K562 (cell line): ENCODE measurements around the gene SYN1. TPM values are rescaled to one million over a fixed set of nuclear protein-coding genes. Genes with fewer than 3 reads are reported as not detected.

Experiments used
- ARNT ChIP-seq, 2 experiments: fragments of 450-650 bp; IDR thresholded peaks; 2 replicates each; pipeline ENCODE4 v1.6.1; 2016; ENCODE audit warnings: mild to moderate bottlenecking in 1 of 2
- CBX8 ChIP-seq: fragments of 200-600 bp; sonication (generic); IDR thresholded peaks from 2 replicates; pipeline ENCODE4 v1.6.1; 2012; ENCODE audit warnings: borderline replicate concordance, mixed run types, low read depth, mild to moderate bottlenecking, moderate library complexity, mixed read lengths, low read length, control low read depth, inconsistent platforms; ENCODE audit not compliant: poor library complexity, severe bottlenecking; ENCODE audit errors: extremely low read depth
- DMBX1 ChIP-seq: fragments of 250-450 bp; sonication (Bioruptor Pico); IDR thresholded peaks from 2 replicates; pipeline ENCODE4 v1.8.0; 2022; ENCODE audit warnings: inconsistent platforms, mild to moderate bottlenecking, moderate library complexity, borderline replicate concordance
- EHMT2 ChIP-seq: fragments of 450-650 bp; IDR thresholded peaks from 2 replicates; pipeline ENCODE4 v1.6.1; 2018; ENCODE audit warnings: antibody characterized with exemption
- JUN ChIP-seq, 2 experiments: sonication (generic) in 1 of 2; formaldehyde crosslinking in 1 of 2; IDR thresholded peaks; 2 replicates each; pipeline versions ENCODE4 v1.6.1 to v1.8.0; 2012 to 2022; ENCODE audit warnings: borderline replicate concordance in 2 of 2, mild to moderate bottlenecking in 2 of 2, improper control_type of control experiment in 1 of 2, low read depth in 1 of 2, low read length in 1 of 2, missing genetic modification reagents in 1 of 2
- JUNB ChIP-seq: fragments of 450-650 bp; formaldehyde crosslinking; conservative IDR thresholded peaks from 2 replicates; pipeline ENCODE4 v1.4.0; 2020; ENCODE audit warnings: mild to moderate bottlenecking
- SOX6 ChIP-seq: fragments of 450-650 bp; IDR thresholded peaks from 2 replicates; pipeline ENCODE4 v1.6.1; 2014; ENCODE audit warnings: mild to moderate bottlenecking
- STAG1 ChIP-seq: sonication (generic); formaldehyde crosslinking; IDR thresholded peaks from 2 replicates; pipeline ENCODE4 v1.5.0; 2020; ENCODE audit warnings: missing genetic modification reagents, borderline replicate concordance
- TCF3 ChIP-seq: sonication (generic); formaldehyde crosslinking; IDR thresholded peaks from 2 replicates; pipeline ENCODE4 v1.4.0; 2020; ENCODE audit warnings: mild to moderate bottlenecking, missing genetic modification reagents
- ZBTB1 ChIP-seq: sonication (generic); formaldehyde crosslinking; IDR thresholded peaks from 2 replicates; pipeline ENCODE4 v1.8.1; 2023; ENCODE audit warnings: missing genetic modification reagents, low read depth, mild to moderate bottlenecking, borderline replicate concordance
- ZNF143 ChIP-seq: sonication (generic); formaldehyde crosslinking; IDR thresholded peaks from 2 replicates; pipeline ENCODE4 v1.9.0; 2022; ENCODE audit warnings: mild to moderate bottlenecking, missing genetic modification reagents
- ZNF197 ChIP-seq: fragments of 200-800 bp; sonication (Bioruptor generic); IDR thresholded peaks from 2 replicates; pipeline ENCODE4 v1.6.1; 2016; ENCODE audit warnings: low read depth, missing genetic modification characterization, missing compliant biosample characterization
- polyA plus RNA-seq, 8 experiments: library from polyadenylated mRNA; depleted of rRNA in 4 of 8; stranded (reverse) in 5 of 8; unstranded in 3 of 8; fragments of >200 nt; fragmentation: Nextera tagmentation in 2 of 8; fragmentation: Illumina TruSeq in 1 of 8; extraction: Ambion mirVana in 2 of 8; extraction: Trizol in 1 of 8; gene quantifications; 2 replicates each; pipeline versions ENCODE4 v1.2.1 to v1.2.3, GENCODE V29; 2011 to 2014; ENCODE audit warnings: inconsistent platforms in 1 of 8, missing spikeins in 1 of 8
- total RNA-seq, 7 experiments: library from RNA; depleted of rRNA in 6 of 7; stranded (reverse); fragments of >200 nt in 6 of 7; fragmentation: Illumina TruSeq in 2 of 7; extraction: Trizol in 2 of 7; gene quantifications; 2 replicates each; pipeline versions ENCODE4 v1.2.1 to v1.2.3, GENCODE V29; 2011 to 2021; ENCODE audit warnings: low replicate concordance in 1 of 7
- TF ChIP-seq, protein P1 (sequence below): fragments of 450-650 bp; IDR thresholded peaks from 2 replicates; pipeline ENCODE4 v1.6.1; 2016; ENCODE audit warnings: mild to moderate bottlenecking, moderate library complexity
- TF ChIP-seq, protein P2 (sequence below): sonication (generic); formaldehyde crosslinking; IDR thresholded peaks from 2 replicates; pipeline ENCODE4 v1.8.0; 2022; ENCODE audit warnings: missing genetic modification reagents, mild to moderate bottlenecking, moderate library complexity, borderline replicate concordance

SYN1 gene
- total and polyA plus RNA-seq, 9 of the 15 experiments (the other 6 are each of a cell fraction or from before 2014, with no cell fraction given) = 0.01 to 0.28 (median 0.18) TPM; not detected in 2

DNA sequence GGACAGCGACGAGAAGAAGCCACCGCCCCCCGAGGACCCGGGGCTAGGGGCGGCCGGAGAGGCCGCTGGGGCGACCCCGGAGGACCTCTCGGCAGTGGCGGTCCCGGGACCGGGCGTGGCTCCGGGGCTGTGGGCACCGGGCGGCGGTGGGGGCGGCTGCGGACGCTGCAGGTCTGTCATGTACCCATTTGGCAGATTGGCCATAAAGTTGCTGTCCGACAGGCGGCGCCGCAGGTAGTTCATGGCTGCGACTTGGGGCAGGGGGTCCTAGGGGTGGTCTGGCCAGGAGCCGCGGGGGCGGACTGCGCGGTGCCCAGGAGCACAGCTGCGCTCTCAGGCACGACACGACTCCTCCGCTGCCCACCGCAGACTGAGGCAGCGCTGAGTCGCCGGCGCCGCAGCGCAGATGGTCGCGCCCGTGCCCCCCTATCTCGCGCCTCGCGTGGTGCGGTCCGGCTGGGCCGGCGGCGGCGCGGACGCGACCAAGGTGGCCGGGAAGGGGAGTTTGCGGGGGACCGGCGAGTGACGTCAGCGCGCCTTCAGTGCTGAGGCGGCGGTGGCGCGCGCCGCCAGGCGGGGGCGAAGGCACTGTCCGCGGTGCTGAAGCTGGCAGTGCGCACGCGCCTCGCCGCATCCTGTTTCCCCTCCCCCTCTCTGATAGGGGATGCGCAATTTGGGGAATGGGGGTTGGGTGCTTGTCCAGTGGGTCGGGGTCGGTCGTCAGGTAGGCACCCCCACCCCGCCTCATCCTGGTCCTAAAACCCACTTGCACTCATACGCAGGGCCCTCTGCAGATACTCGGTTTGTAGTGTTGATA lies at the start of gene SYN1 (continued):
- TF ChIP-seq EHMT2 = peak; percentile 96
- no peak for TF ChIP-seq CBX8
- TF ChIP-seq TCF3 = peak; percentile 14; the same call in 1 of the 2 replicates
- 0 out of 2 replicates have a peak, but pooled peaks have one; percentile 15 for TF ChIP-seq SOX6
- peak; percentile 68; the same call in 1 of the 2 replicates for TF ChIP-seq ZNF197 (CRISPR knock-in tag)
- 0 out of 2 replicates have a peak, but pooled peaks have one; percentile 10 for TF ChIP-seq ZNF143
- no peak for TF ChIP-seq JUNB
- TF ChIP-seq ARNT (IDR thresholded peaks at IDR 0.05) = no peak
- TF ChIP-seq, protein P1, sequence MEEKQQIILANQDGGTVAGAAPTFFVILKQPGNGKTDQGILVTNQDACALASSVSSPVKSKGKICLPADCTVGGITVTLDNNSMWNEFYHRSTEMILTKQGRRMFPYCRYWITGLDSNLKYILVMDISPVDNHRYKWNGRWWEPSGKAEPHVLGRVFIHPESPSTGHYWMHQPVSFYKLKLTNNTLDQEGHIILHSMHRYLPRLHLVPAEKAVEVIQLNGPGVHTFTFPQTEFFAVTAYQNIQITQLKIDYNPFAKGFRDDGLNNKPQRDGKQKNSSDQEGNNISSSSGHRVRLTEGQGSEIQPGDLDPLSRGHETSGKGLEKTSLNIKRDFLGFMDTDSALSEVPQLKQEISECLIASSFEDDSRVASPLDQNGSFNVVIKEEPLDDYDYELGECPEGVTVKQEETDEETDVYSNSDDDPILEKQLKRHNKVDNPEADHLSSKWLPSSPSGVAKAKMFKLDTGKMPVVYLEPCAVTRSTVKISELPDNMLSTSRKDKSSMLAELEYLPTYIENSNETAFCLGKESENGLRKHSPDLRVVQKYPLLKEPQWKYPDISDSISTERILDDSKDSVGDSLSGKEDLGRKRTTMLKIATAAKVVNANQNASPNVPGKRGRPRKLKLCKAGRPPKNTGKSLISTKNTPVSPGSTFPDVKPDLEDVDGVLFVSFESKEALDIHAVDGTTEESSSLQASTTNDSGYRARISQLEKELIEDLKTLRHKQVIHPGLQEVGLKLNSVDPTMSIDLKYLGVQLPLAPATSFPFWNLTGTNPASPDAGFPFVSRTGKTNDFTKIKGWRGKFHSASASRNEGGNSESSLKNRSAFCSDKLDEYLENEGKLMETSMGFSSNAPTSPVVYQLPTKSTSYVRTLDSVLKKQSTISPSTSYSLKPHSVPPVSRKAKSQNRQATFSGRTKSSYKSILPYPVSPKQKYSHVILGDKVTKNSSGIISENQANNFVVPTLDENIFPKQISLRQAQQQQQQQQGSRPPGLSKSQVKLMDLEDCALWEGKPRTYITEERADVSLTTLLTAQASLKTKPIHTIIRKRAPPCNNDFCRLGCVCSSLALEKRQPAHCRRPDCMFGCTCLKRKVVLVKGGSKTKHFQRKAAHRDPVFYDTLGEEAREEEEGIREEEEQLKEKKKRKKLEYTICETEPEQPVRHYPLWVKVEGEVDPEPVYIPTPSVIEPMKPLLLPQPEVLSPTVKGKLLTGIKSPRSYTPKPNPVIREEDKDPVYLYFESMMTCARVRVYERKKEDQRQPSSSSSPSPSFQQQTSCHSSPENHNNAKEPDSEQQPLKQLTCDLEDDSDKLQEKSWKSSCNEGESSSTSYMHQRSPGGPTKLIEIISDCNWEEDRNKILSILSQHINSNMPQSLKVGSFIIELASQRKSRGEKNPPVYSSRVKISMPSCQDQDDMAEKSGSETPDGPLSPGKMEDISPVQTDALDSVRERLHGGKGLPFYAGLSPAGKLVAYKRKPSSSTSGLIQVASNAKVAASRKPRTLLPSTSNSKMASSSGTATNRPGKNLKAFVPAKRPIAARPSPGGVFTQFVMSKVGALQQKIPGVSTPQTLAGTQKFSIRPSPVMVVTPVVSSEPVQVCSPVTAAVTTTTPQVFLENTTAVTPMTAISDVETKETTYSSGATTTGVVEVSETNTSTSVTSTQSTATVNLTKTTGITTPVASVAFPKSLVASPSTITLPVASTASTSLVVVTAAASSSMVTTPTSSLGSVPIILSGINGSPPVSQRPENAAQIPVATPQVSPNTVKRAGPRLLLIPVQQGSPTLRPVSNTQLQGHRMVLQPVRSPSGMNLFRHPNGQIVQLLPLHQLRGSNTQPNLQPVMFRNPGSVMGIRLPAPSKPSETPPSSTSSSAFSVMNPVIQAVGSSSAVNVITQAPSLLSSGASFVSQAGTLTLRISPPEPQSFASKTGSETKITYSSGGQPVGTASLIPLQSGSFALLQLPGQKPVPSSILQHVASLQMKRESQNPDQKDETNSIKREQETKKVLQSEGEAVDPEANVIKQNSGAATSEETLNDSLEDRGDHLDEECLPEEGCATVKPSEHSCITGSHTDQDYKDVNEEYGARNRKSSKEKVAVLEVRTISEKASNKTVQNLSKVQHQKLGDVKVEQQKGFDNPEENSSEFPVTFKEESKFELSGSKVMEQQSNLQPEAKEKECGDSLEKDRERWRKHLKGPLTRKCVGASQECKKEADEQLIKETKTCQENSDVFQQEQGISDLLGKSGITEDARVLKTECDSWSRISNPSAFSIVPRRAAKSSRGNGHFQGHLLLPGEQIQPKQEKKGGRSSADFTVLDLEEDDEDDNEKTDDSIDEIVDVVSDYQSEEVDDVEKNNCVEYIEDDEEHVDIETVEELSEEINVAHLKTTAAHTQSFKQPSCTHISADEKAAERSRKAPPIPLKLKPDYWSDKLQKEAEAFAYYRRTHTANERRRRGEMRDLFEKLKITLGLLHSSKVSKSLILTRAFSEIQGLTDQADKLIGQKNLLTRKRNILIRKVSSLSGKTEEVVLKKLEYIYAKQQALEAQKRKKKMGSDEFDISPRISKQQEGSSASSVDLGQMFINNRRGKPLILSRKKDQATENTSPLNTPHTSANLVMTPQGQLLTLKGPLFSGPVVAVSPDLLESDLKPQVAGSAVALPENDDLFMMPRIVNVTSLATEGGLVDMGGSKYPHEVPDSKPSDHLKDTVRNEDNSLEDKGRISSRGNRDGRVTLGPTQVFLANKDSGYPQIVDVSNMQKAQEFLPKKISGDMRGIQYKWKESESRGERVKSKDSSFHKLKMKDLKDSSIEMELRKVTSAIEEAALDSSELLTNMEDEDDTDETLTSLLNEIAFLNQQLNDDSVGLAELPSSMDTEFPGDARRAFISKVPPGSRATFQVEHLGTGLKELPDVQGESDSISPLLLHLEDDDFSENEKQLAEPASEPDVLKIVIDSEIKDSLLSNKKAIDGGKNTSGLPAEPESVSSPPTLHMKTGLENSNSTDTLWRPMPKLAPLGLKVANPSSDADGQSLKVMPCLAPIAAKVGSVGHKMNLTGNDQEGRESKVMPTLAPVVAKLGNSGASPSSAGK = no peak
- TF ChIP-seq ZBTB1 (CRISPR knock-in tag) = peak; percentile 55; the same call in 1 of the 2 replicates
- TF ChIP-seq STAG1 (CRISPR knock-in tag) = 0 out of 2 replicates have a peak, but pooled peaks have one; percentile 15
- TF ChIP-seq JUN (IDR thresholded peaks at IDR 0.05; ENCODE audit: borderline replicate concordance, low read depth, low read length) = peak; percentile 79
- peak; percentile 98 for TF ChIP-seq JUN (CRISPR knock-in tag; IDR thresholded peaks at IDR 0.05; ENCODE audit: borderline replicate concordance)
- no peak for TF ChIP-seq DMBX1 (CRISPR knock-in tag)
- TF ChIP-seq, protein P2, sequence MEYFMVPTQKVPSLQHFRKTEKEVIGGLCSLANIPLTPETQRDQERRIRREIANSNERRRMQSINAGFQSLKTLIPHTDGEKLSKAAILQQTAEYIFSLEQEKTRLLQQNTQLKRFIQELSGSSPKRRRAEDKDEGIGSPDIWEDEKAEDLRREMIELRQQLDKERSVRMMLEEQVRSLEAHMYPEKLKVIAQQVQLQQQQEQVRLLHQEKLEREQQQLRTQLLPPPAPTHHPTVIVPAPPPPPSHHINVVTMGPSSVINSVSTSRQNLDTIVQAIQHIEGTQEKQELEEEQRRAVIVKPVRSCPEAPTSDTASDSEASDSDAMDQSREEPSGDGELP (CRISPR knock-in tag) = peak; percentile 81
